Cardiac muscle cell (in vitro differentiated cells and primary cell): ENCODE measurements around the gene PRSS2. TPM values are rescaled to one million over a fixed set of nuclear protein-coding genes. Genes with fewer than 3 reads are reported as not detected.
"Not testable (repeated sequence)": the region's sequence is repeated elsewhere in the genome, so short reads cannot be mapped to it uniquely, and the experiment has no call there.

Experiments used
- DNase-seq, 2 donors: peaks; one replicate each; pipeline versions ENCODE4 v3.0.0 to v3.0.0-alpha.2; 2010 to 2017; ENCODE audit warnings: low read depth in 1 of 2, low spot score in 1 of 2
- H3K27ac ChIP-seq: fragments of 200-600 bp; sonication (generic); 2 replicates; pipeline ENCODE4 v1.5.1; 2016
- H3K27me3 ChIP-seq: fragments of 200-600 bp; sonication (generic); 2 replicates; pipeline ENCODE4 v1.6.0; 2016; ENCODE audit warnings: control low read depth
- H3K36me3 ChIP-seq: fragments of 200-600 bp; sonication (generic); 2 replicates; pipeline ENCODE4 v1.5.1; 2016; ENCODE audit warnings: control low read depth
- H3K4me1 ChIP-seq: fragments of 200-600 bp; sonication (generic); 2 replicates; pipeline ENCODE4 v1.8.1; 2017; ENCODE audit warnings: low read depth, mild to moderate bottlenecking, mixed run types
- H3K4me3 ChIP-seq: fragments of 200-600 bp; sonication (generic); 2 replicates; pipeline ENCODE4 v1.5.1; 2016; ENCODE audit warnings: mild to moderate bottlenecking
- H3K9me3 ChIP-seq: fragments of 200-600 bp; sonication (generic); 2 replicates; pipeline ENCODE4 v1.5.1; 2017; ENCODE audit warnings: low read depth, mild to moderate bottlenecking, control low read depth
- CTCF ChIP-seq: IDR thresholded peaks from 2 replicates; pipeline ENCODE4 v1.5.1; 2012; ENCODE audit warnings: low read depth, mild to moderate bottlenecking, low read length
- polyA plus RNA-seq: library from polyadenylated mRNA; unstranded; fragments of >200 nt; fragmentation: Nextera tagmentation; extraction: Ambion mirVana; gene quantifications from 2 replicates; pipeline ENCODE4 v1.2.1, GENCODE V29; 2016
- total RNA-seq: library from RNA; depleted of rRNA; stranded (reverse); fragments of >200 nt; gene quantifications from 2 replicates; pipeline ENCODE4 v1.2.3, GENCODE V29; 2016

Gene PRSS2
- total and polyA plus RNA-seq, 2 experiments from 2014 or later = not detected

- no peak overlapping the region for H3K4me3 ChIP-seq
- DNase-seq = no peak
- no peak for TF ChIP-seq CTCF
- no peaks in the 10 kb centered on the region for H3K9me3 ChIP-seq
- H3K27ac ChIP-seq = no peak overlapping the region
- no peaks in the 10 kb centered on the region for H3K4me1 ChIP-seq
- no peaks in the 10 kb centered on the region for H3K36me3 ChIP-seq
- H3K27me3 ChIP-seq = no peaks in the 10 kb centered on the region
Measured at GRCh38 chr7:142773230-142773629, 2.5 kb downstream of the PRSS2 start.

GRCh38 chr7:142773937-142774744 is 3.4 kb downstream of the PRSS2 start:
- Histone ChIP-seq H3K27ac (no peak overlapping the region), H3K4me1 (no peaks in the 10 kb centered on the region), H3K36me3 (no peaks in the 10 kb centered on the region), H3K9me3 (no peaks in the 10 kb centered on the region), H3K4me3 (no peak overlapping the region), H3K27me3 (no peaks in the 10 kb centered on the region)
- no peak for DNase-seq
- no peak for TF ChIP-seq CTCF

- H3K27ac ChIP-seq = no peak overlapping the region
- TF ChIP-seq CTCF = no peak
- H3K36me3 ChIP-seq = no peaks in the 10 kb centered on the region
- H3K9me3 ChIP-seq = no peaks in the 10 kb centered on the region
- DNase-seq = no peak
- H3K27me3 ChIP-seq = no peaks in the 10 kb centered on the region
- no peaks in the 10 kb centered on the region for H3K4me1 ChIP-seq
- H3K4me3 ChIP-seq = no peak overlapping the region
Measured at GRCh38 chr7:142774826-142775225, 4.1 kb downstream of the PRSS2 start.

- not testable (repeated sequence) for H3K27me3 ChIP-seq, H3K9me3 ChIP-seq, H3K4me1 ChIP-seq, DNase-seq, H3K27ac ChIP-seq, H3K4me3 ChIP-seq, H3K36me3 ChIP-seq
Measured at GRCh38 chr7:142775351-142776115, 4.8 kb downstream of the PRSS2 start.

- peak in 1 of 2 donors; percentile 87 for DNase-seq
- TF ChIP-seq CTCF = no peak
- Histone ChIP-seq H3K36me3 (no peaks in the 10 kb centered on the region), H3K4me1 (no peaks in the 10 kb centered on the region), H3K9me3 (no peaks in the 10 kb centered on the region), H3K27me3 (no peaks in the 10 kb centered on the region), H3K4me3 (no peak overlapping the region), H3K27ac (no peak overlapping the region)
Measured at GRCh38 chr7:142776206-142776844, 5.6 kb downstream of the PRSS2 start.

GRCh38 chr7:142776845-142777225 is 6.1 kb downstream of the PRSS2 start:
- H3K9me3 ChIP-seq, H3K36me3 ChIP-seq, H3K27ac ChIP-seq, H3K4me3 ChIP-seq, H3K4me1 ChIP-seq, H3K27me3 ChIP-seq, DNase-seq: not testable (repeated sequence)
